ENCODE data around the gene IWS1.
A peak's percentile ranks its signal among the peaks of the same experiment; 100 is the strongest.
"Not testable (repeated sequence)": the region's sequence is repeated elsewhere in the genome, so short reads cannot be mapped to it uniquely, and the experiment has no call there.

Gene IWS1

GRCh38 chr2:127527001-127527804 is 914 bp upstream of the IWS1 start:
- no peak for DNase-seq

- no peak for DNase-seq
Measured at GRCh38 chr2:127525691-127526131, 578 bp downstream of the IWS1 start.

GRCh38 chr2:127524198-127524834 is 2.0 kb downstream of the IWS1 start:
- not testable (repeated sequence) for DNase-seq

DNA sequence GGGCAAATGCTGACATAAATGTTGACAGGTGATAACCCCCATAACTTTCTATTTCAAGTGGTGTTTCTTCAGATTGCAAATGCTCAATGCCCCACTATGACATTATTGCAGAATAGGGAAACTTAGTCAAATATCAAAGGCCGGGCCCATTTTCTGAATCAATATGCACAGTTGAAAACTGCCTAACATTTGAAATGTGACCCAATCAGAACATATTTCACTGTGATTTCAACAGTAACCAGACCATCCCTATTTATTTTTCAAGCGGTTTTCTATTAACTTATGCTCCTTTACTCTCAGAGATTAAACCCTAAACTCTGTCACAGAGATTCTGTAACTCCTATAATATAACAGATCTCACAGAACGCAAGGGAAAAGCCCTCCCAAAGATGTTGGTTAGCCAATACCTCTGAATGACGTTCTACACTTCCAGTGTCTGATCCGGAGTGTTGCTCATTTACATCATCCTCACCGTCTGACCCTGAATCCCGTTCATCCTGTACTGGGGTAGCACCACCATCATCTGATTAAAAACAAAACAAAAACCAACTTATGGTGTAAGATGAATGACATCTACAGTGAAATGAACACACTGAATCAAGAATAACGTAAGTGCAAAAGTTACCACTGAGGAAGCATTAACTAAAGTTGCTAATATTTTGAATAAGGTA is 2.9 kb downstream of the IWS1 start:
- DNase-seq, result no peak

- DNase-seq, result no peak
Measured at GRCh38 chr2:127520424-127520823, 5.9 kb downstream of the IWS1 start.

DNA sequence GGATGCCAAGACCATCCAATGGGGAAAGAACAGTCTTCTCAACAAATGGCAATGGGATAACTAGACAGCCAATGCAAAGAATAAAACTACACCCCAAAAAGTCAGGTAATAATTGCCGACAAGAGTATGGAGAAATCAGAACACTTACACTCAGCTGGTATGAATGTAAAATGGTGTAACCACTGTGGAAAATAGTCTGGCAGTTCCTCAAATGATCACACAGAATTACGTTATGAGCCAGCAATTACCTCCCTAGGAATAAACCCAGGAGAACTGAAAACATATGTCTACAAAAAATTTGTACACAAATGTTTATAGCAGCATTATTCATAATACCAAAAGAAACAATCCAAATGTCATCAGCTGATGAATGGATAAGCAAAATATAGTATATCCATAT is 8.8 kb downstream of the IWS1 start:
- no peak for DNase-seq

DNA sequence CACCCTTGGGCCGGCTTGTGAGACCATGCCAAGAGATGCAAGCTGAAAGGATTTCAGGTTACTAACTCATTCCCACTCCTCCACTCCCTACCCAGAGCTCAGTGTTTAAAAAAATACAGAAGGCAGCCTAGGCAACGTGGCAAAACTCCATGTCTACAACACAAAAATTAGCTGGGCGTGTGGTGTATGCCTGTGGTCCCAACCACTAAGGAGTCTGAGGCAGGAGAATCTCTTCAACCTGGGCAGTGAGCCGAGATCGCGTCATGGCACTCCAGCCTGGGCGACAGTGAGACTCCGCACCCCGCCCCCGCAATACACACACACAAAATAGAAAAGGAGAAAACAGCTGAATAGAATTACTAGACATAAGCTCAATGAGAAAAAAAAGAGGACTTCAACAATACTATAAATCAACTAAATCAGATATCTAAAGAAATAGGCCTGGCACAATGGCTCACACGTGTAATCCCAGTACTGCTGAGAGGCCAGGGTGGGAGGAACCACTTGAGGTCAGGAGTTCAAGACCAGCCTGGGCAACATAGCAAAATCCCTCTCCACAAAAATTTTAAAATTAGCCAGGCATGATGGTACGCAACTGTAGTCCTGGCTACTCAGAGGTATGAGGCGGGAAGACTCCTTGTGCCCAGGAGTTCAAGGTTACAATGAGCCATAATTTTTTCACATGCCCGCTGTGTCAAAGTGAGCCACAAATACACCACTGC is 10.1 kb downstream of the IWS1 start:
- DNase-seq, result no peak

DNA sequence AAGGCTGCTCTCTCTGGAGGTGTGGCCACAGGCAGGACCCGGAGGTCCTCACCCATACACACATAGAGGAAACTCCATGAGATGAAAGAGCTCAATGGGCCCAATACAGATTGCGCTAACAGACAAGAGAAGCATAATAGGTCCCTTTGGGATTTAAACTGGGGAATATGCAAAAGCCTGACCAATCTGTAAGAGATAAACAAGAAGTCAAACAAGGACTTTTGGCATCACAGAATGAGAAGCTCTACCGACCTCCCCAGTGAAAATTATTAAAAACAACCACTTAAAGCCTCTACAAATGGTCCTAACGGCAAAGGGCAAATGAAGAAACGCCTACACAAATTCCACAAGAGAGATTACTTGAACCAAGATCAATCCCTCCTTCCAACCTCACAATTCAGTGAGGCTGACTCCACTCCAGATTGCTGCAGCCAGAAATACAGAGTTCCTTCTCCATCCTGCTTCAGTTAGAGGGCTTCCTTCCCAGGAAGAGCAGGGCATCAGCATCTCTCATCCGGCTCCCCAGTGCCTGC is 10.8 kb downstream of the IWS1 start:
- DNase-seq, result no peak

DNA sequence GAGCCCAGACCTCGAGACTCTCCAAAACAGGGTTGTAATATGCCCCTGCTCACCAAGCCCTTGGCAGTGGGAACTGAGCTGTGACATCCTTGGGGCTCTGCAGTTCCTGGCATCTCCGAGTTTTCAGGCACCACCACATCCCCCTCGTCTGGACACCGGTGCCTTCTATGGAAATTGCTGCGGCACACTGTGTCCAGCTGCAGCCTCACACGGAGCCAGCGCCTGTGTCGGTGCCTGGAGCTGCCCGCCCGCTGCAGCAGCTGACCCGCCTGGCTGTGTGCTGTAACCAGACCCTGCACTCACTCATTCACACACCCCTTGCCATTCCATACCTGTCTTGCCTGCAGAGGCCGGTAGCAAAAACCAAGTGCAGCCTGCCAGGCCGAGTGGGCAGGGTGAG is 11.8 kb downstream of the IWS1 start:
- no peak for DNase-seq

DNA sequence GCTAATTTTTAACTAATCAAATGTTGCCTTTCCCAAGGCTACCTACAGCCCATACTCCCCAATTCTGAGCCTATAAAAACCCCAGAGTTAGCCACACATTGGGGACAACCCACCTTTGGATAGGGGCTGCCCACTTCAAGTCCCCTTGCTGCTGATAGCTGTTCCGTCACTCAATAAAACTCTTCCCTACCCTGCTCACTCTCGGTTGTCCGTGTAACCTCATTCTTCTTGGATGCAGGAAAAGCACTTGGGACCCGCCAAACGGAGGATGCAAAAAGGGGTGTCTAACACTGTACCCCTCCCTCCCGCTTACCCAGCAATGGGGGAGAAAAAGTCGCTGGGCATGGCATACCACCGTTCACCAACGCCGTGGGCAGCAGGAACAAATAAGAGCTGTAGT is 12.2 kb downstream of the IWS1 start:
- no peak for DNase-seq

- no peak for DNase-seq
Measured at GRCh38 chr2:127512362-127512761, 13.9 kb downstream of the IWS1 start.

GRCh38 chr2:127511917-127512316 is 14.4 kb downstream of the IWS1 start:
- DNase-seq, result no peak

DNA sequence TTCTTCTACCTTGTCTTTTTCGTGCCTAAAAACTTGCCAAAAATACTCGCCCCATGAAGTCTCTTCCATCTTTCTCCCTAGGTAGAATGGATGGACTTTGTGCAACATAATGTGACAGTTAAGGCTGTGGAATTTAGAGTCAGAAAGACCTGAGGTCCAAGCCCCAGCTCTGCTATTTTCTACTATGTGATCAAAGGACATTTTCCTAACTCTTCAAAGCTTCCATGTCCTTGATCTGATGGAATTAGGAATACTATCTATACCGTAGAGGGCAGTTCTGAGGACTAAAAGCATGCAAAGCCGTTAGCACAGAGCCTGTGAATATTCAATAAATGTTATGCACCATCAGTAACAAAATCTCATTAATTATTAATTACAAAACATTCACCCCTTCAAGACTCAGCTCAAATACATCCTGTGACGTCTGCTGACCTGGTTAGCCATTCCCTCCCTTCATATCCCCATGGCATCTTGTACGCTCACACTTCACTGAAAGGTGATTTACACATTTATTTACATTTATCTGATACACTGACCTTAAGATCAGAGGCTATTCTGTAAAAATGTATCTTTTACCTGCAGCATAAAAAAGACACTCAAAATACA is 15.1 kb downstream of the IWS1 start:
- DNase-seq, result no peak

DNA sequence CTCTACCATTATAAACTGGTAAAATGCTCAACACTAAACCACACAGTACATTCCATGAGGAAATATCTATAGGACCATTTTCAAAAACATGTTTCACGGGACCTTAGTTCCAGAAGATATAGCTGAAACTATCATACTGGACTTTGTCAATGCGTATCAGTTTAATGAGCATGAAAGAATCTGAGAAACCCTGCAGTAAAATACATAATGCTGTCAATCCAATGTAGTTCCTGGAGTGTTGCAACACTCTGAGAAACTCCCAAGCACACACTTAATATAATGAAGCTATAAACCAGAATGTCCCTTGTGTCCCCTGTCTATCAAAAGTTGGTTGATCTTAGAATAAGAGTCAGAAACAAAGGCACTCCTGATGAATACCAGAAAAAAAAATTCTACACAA is 16.2 kb downstream of the IWS1 start:
- DNase-seq, result no peak

DNA sequence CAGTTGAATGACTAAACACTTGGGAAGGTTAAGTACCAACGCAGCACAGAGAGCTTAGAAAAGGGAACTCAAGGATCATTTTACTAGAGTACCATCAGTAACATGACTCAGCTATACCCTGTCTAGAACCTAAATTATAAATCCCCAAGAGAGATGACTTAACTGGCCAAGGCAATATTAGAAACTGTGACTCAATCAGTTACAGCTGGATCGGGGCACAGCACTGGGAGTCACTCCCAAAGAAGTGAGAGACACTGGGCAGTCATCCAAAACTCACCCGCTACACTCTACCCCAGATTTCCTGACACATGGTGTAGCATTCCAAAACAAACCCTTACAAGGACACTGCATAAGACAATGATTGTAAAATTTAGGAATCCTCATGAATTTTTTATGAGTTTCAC is 17.7 kb downstream of the IWS1 start:
- DNase-seq, result peak in 1 of 2 donors; percentile 74

DNA sequence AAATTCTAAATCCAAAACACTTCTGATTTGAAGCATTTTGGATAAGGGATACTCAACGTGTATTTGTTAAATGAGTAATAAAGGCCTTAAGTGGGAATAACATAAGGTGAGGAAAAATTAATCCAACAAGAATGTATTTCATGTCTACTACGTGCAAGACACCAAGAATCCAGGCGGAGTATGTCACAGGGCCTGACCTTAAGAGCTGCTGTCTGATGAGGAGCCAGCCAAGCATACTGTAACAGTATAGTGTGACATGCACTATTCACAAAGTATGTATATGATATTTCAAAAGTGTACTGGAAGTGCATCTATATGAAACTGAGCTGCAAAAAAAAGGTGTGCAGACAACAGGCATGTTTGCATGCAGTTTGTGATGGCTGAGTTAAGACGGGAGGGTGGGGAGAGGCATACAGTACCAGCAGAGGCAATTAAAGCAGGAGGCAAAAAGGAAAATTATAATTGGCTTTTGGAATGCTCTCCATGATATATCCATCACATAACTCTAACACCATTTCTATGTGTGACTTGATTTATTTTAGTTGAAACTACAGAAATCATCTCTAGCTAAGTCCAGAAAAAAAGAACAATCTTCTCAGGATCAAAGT is 18.2 kb downstream of the IWS1 start:
- DNase-seq, result no peak

DNA sequence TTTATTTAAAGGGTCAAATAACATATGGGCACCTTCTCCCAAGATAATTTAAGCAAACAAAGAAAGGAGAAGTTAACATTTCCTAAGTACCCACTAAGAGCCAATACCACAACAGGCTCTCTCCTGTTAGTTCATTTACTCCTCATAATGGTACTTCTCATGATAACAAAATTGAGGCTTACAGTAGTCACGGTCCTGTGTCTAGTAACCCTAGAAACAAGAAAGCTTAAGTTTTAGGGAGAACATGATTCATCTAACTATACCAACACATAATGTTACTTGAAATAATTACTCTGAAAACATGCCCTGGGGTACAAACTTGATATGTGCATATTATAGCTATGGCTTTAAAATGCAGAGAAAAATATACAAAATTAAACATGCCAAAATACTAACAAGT is 19.8 kb downstream of the IWS1 start:
- no peak for DNase-seq

- no peak for DNase-seq
Measured at GRCh38 chr2:127504552-127505430, 21.5 kb downstream of the IWS1 start.

GRCh38 chr2:127503491-127503890 is 22.8 kb downstream of the IWS1 start:
- DNase-seq, result no peak

- no peak for DNase-seq
Measured at GRCh38 chr2:127498386-127498785, 27.9 kb downstream of the IWS1 start.

DNA sequence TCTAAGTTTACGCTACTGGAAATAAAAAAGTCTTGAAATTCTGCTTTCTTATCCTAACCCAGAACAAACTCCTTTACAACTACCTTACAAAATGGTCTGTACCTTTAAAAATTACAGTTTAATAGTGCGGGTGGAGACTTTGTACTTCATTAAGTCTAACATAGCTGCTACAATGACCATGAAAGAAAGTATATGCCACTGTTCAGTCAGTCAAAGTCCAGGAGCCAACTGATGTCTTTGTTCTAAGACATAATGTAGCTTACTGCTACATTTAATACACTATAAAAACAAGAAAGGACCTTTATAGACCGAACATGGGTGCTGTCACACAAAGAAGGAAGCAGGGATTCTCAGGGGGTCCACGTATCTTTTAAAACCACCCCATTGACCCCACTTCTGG is 36.0 kb downstream of the IWS1 start:
- DNase-seq, result no peak
